ENCODE data around the gene TANGO6.

The TANGO6 gene

GRCh38 chr16:68931196-68931595 is 87.9 kb downstream of the TANGO6 start:
- no peak for DNase-seq (ENCODE audit: extremely low spot score)
- CTCF ChIA-PET: no interaction called here
- TF ChIP-seq CTCF (IDR thresholded peaks at IDR 0.05; ENCODE audit: control extremely low read depth, extremely low read depth, low read depth, missing control alignments): no peak
- POLR2A ChIA-PET: no interaction called here

GRCh38 chr16:68934402-68934801 is 91.1 kb downstream of the TANGO6 start:
- ChIA-PET CTCF (interaction anchor here (1.1 to 1.6 kb wide), 3 partner anchors 21 to 123 kb away, joined by 3 read pairs; no protein-coding TSS in a partner anchor), POLR2A (no interaction called here)
- no peak for TF ChIP-seq CTCF (IDR thresholded peaks at IDR 0.05; ENCODE audit: control extremely low read depth, extremely low read depth, low read depth, missing control alignments)
- DNase-seq (ENCODE audit: extremely low spot score): no peak

GRCh38 chr16:68935008-68935407 is 91.7 kb downstream of the TANGO6 start:
- POLR2A ChIA-PET: no interaction called here
- CTCF ChIA-PET: interaction anchor here (0.8 to 1.6 kb wide), 4 partner anchors 20 to 188 kb away, joined by 3 read pairs; no protein-coding TSS in a partner anchor
- TF ChIP-seq CTCF (IDR thresholded peaks at IDR 0.05; ENCODE audit: control extremely low read depth, extremely low read depth, low read depth, missing control alignments): no peak
- no peak for DNase-seq (ENCODE audit: extremely low spot score)

- POLR2A ChIA-PET: no interaction called here
- no peak for DNase-seq (ENCODE audit: extremely low spot score)
- TF ChIP-seq CTCF (IDR thresholded peaks at IDR 0.05; ENCODE audit: control extremely low read depth, extremely low read depth, low read depth, missing control alignments): no peak
- CTCF ChIA-PET: no interaction called here
These were observed 93.7 kb downstream of the TANGO6 start for GRCh38 chr16:68936736-68937631.

GRCh38 chr16:68939692-68940320 is 96.5 kb downstream of the TANGO6 start:
- POLR2A ChIA-PET: no interaction called here
- no peak for DNase-seq (ENCODE audit: extremely low spot score)
- no peak for TF ChIP-seq CTCF (IDR thresholded peaks at IDR 0.05; ENCODE audit: control extremely low read depth, extremely low read depth, low read depth, missing control alignments)
- CTCF ChIA-PET: no interaction called here

GRCh38 chr16:68940816-68941215 is 97.5 kb downstream of the TANGO6 start:
- POLR2A ChIA-PET: no interaction called here
- CTCF ChIA-PET: no interaction called here
- DNase-seq (ENCODE audit: extremely low spot score): no peak
- TF ChIP-seq CTCF (IDR thresholded peaks at IDR 0.05; ENCODE audit: control extremely low read depth, extremely low read depth, low read depth, missing control alignments): no peak
